HG02840 (cell line): Measurements from ENCODE around the gene SPG11.
"Not testable (repeated sequence)": the region's sequence is repeated elsewhere in the genome, so short reads cannot be mapped to it uniquely, and the experiment has no call there.

Experiments
- ATAC-seq: cut with Tn5 transposase; IDR thresholded peaks from one replicate; pipeline ENCODE4 v1.9.1; 2021; ENCODE audit warnings: mild to moderate bottlenecking, moderate library complexity, moderate number of reproducible peaks; ENCODE audit not compliant: unreplicated experiment, low FRiP score

SPG11 gene

GRCh38 chr15:44636976-44637375 lies 26.5 kb downstream of the SPG11 start:
- no peak for ATAC-seq

- no peak for ATAC-seq
These were observed 29.9 kb downstream of the SPG11 start for GRCh38 chr15:44633603-44634002.

- ATAC-seq: not testable (repeated sequence)
These were observed 38.2 kb downstream of the SPG11 start for GRCh38 chr15:44625286-44625685.

GRCh38 chr15:44623178-44623577 lies 40.3 kb downstream of the SPG11 start:
- no peak for ATAC-seq

- ATAC-seq: no peak
These were observed 43.4 kb downstream of the SPG11 start for GRCh38 chr15:44620081-44620480.

- ATAC-seq: no peak
These were observed 46.5 kb downstream of the SPG11 start for GRCh38 chr15:44616974-44617373.

- no peak for ATAC-seq
These were observed 56.7 kb downstream of the SPG11 start for GRCh38 chr15:44606740-44607139.

- no peak for ATAC-seq
These were observed 60.3 kb downstream of the SPG11 start for GRCh38 chr15:44603126-44603525.

- ATAC-seq: no peak
These were observed 64.6 kb downstream of the SPG11 start for GRCh38 chr15:44598892-44599291.

- ATAC-seq: no peak
These were observed 65.4 kb downstream of the SPG11 start for GRCh38 chr15:44598066-44598465.

GRCh38 chr15:44596511-44597010 lies 66.9 kb downstream of the SPG11 start:
- no peak for ATAC-seq

GRCh38 chr15:44595656-44596510 lies 67.6 kb downstream of the SPG11 start:
- ATAC-seq: no peak

- ATAC-seq: no peak
These were observed 68.2 kb downstream of the SPG11 start for GRCh38 chr15:44595246-44595645.

- no peak for ATAC-seq
These were observed 70.3 kb downstream of the SPG11 start for GRCh38 chr15:44593042-44593736.

GRCh38 chr15:44591326-44591725 lies 72.1 kb downstream of the SPG11 start:
- no peak for ATAC-seq

GRCh38 chr15:44588541-44588940 lies 74.9 kb downstream of the SPG11 start:
- no peak for ATAC-seq

GRCh38 chr15:44585633-44586032 lies 77.8 kb downstream of the SPG11 start:
- ATAC-seq: no peak

- no peak for ATAC-seq
These were observed 79.2 kb downstream of the SPG11 start for GRCh38 chr15:44584162-44584749.

- ATAC-seq: no peak
These were observed 83.4 kb downstream of the SPG11 start for GRCh38 chr15:44580105-44580504.

- ATAC-seq: no peak
These were observed 88.7 kb downstream of the SPG11 start for GRCh38 chr15:44574734-44575133.

- no peak for ATAC-seq
These were observed 90.1 kb downstream of the SPG11 start for GRCh38 chr15:44573386-44573785.
